NT2/D1 (cell line): ENCODE data around the gene NAA25.

Source experiments
- SUZ12 ChIP-seq: IDR thresholded peaks from 2 replicates; pipeline ENCODE4 v1.6.1; 2011; ENCODE audit not compliant: insufficient read length, insufficient read depth; ENCODE audit errors: extremely low read depth
- YY1 ChIP-seq: IDR thresholded peaks from 2 replicates; pipeline ENCODE4 v1.6.1; 2011; ENCODE audit not compliant: insufficient read length, insufficient read depth
- ZNF274 ChIP-seq: IDR thresholded peaks from 2 replicates; pipeline ENCODE4 v1.6.1; 2011; ENCODE audit warnings: mild to moderate bottlenecking, low read depth, low read length

- TF ChIP-seq ZNF274, result no peak
- TF ChIP-seq SUZ12, result no peak
- no peak for TF ChIP-seq YY1
Measured at GRCh38 chr12:112008918-112009317, 99.7 kb downstream of the NAA25 start.
